ENCODE data around the gene PITPNM1. TPM values are rescaled to one million over a fixed set of nuclear protein-coding genes. Genes with fewer than 3 reads are reported as not detected.

Gene PITPNM1
- total RNA-seq, 4 donors from 2014 or later, result 7.3 to 19.9 (median 12.6) TPM

GRCh38 chr11:67532889-67533288 lies 27.7 kb upstream of the PITPNM1 start:
- DNase-seq (ENCODE audit: low spot score in 2 of 2), result no peak
- intact Hi-C loops (cut with DNase I; ENCODE audit: low total_unique reads), result no loop called here
- no peak overlapping the region for H3K4me3 ChIP-seq (ENCODE audit: low read depth, poor library complexity, severe bottlenecking)
- TF ChIP-seq CTCF (IDR thresholded peaks at IDR 0.05), result no peak
- no peak for TF ChIP-seq POLR2A (IDR thresholded peaks at IDR 0.05)
- whole genome bisulfite sequencing, 2 donors, result 81 to 88% methylated on average over 2 of the region's 2 CpGs

DNA sequence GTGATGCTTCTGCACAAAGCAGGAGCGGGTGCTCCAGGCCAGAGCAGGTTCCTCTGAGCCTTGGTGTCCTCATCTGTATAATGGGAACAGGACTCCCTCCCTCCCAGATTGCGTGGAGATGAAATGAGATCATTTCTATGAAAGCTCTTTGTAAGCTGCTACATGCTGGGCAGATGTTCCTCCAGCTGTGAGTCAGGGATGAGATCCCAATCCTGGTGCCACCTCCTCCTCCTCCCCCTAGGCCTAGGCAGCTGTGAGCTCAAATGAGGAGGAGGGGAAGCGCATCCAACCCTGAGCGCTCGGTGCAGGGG lies 25.1 kb upstream of the PITPNM1 start:
- no peak overlapping the region for H3K4me3 ChIP-seq (ENCODE audit: low read depth, poor library complexity, severe bottlenecking)
- TF ChIP-seq POLR2A (IDR thresholded peaks at IDR 0.05) (no peak), CTCF (IDR thresholded peaks at IDR 0.05) (no peak)
- intact Hi-C loops (cut with DNase I; ENCODE audit: low total_unique reads), result no loop called here
- no peak for DNase-seq (ENCODE audit: low spot score in 2 of 2)
- 64 to 74% methylated on average over 5 of the region's 5 CpGs for WGBS, 2 donors

DNA sequence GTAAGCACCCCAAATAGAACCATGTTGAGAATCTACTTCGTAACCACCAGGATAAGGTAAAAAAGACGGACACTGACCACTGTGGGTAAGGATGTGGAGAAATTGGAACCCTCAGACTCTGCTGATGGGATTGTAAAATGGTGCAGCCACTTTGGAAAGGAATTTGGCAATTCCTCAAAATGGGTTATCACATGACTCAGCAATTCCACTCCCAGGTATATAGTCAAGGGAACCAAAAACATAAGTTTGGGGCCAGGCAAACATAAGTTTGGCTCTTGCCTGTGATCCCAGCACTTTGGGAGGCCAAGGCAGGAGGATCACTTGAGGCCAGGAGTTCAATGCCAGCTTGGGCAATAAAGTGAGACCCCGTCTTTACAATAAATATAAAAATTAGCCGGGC lies 23.2 kb upstream of the PITPNM1 start:
- H3K4me3 ChIP-seq (ENCODE audit: low read depth, poor library complexity, severe bottlenecking), result no peak overlapping the region
- intact Hi-C loops (cut with DNase I; ENCODE audit: low total_unique reads), result no loop called here
- 90 to 91% methylated on average over 4 of the region's 4 CpGs for WGBS, 2 donors
- TF ChIP-seq POLR2A (IDR thresholded peaks at IDR 0.05) (no peak), CTCF (IDR thresholded peaks at IDR 0.05) (no peak)
- no peak for DNase-seq (ENCODE audit: low spot score in 2 of 2)

- TF ChIP-seq POLR2A (IDR thresholded peaks at IDR 0.05) (no peak), CTCF (IDR thresholded peaks at IDR 0.05) (no peak)
- intact Hi-C loops (cut with DNase I; ENCODE audit: low total_unique reads), result no loop called here
- H3K4me3 ChIP-seq (ENCODE audit: low read depth, poor library complexity, severe bottlenecking), result no peak overlapping the region
- 75 to 79% methylated on average over 5 of the region's 5 CpGs for WGBS, 2 donors
- DNase-seq (ENCODE audit: low spot score in 2 of 2), result no peak
Measured at GRCh38 chr11:67525275-67525976, 20.3 kb upstream of the PITPNM1 start.

DNA sequence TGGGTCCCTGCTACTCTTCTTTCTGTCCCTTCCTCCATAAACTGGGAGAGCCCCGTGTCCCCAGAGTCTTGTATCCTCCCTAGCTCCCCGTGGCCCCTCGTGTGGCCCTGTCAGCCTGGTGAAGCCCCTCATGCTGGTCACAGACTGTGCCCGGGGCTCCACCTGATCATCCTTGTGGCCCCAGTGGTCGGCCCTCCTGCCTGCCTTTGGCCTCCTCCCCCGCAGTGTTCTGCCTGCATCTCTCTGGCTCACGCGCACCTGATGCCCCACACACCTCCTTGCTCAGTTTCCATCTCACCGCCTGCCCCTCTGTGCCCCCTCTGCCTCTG lies 19.3 kb upstream of the PITPNM1 start:
- 83% methylated on average over 9 of the region's 9 CpGs for WGBS, 2 donors

More for the DNA sequence above, 19.3 kb upstream of the PITPNM1 start:
- no peak for TF ChIP-seq CTCF (IDR thresholded peaks at IDR 0.05)
- no peak for TF ChIP-seq POLR2A (IDR thresholded peaks at IDR 0.05)
- intact Hi-C loops (cut with DNase I; ENCODE audit: low total_unique reads), result no loop called here
- no peak overlapping the region for H3K4me3 ChIP-seq (ENCODE audit: low read depth, poor library complexity, severe bottlenecking)
- DNase-seq (ENCODE audit: low spot score in 2 of 2), result no peak
